Spleen (tissue), 11 donors: ENCODE results near the gene CCL11. TPM values are rescaled to one million over a fixed set of nuclear protein-coding genes. Genes with fewer than 3 reads are reported as not detected.

ENCODE experiments used
- DNase-seq: peaks from one replicate; pipeline ENCODE4 v3.0.0-alpha.2; 2020
- H3K27ac ChIP-seq, 8 donors: fragments of 200-600 bp; sonication (generic) in 7 of 8; 1 replicate in 4 of 8; 2 replicates in 4 of 8; pipeline versions ENCODE4 v1.5.0 to v1.8.0; 2016 to 2021; ENCODE audit warnings: inconsistent platforms in 4 of 8, mild to moderate bottlenecking in 4 of 8, moderate library complexity in 1 of 8
- H3K27me3 ChIP-seq, 7 donors: fragments of 200-600 bp; sonication (generic) in 6 of 7; replicated peaks in 1 of 7; 1 replicate in 4 of 7; 2 replicates in 3 of 7; pipeline versions ENCODE4 v1.5.0 to v1.8.0; 2016 to 2021; ENCODE audit warnings: inconsistent platforms in 3 of 7, mild to moderate bottlenecking in 1 of 7
- H3K36me3 ChIP-seq, 6 donors: fragments of 200-600 bp; sonication (generic) in 5 of 6; 1 replicate in 4 of 6; 2 replicates in 2 of 6; pipeline versions ENCODE4 v1.5.0 to v1.8.0; 2016 to 2021; ENCODE audit warnings: inconsistent platforms in 2 of 6
- H3K4me1 ChIP-seq, 6 donors: fragments of 200-600 bp; sonication (generic) in 5 of 6; 1 replicate in 3 of 6; 2 replicates in 3 of 6; pipeline versions ENCODE4 v1.5.0 to v1.8.0; 2016 to 2021; ENCODE audit warnings: inconsistent platforms in 3 of 6
- H3K4me3 ChIP-seq, 8 donors: fragments of 200-600 bp; sonication (generic) in 7 of 8; 1 replicate in 4 of 8; 2 replicates in 4 of 8; pipeline versions ENCODE4 v1.5.0 to v1.8.0; 2016 to 2021; ENCODE audit warnings: inconsistent platforms in 4 of 8, mild to moderate bottlenecking in 4 of 8, moderate library complexity in 2 of 8
- H3K9me3 ChIP-seq, 8 donors: fragments of 200-600 bp; sonication (generic) in 7 of 8; 1 replicate in 4 of 8; 2 replicates in 4 of 8; pipeline versions ENCODE4 v1.5.0 to v1.8.0; 2016 to 2021; ENCODE audit warnings: inconsistent platforms in 4 of 8
- CTCF ChIP-seq, 11 experiments: fragments of 200-600 bp in 7 of 11; fragments of 450-650 bp in 4 of 11; sonication (generic) in 4 of 11; IDR thresholded peaks in 8 of 11; conservative IDR thresholded peaks in 3 of 11; 1 replicate in 7 of 11; 2 replicates in 4 of 11; pipeline versions ENCODE4 v1.4.0 to v1.8.0; 2016 to 2021; ENCODE audit warnings: antibody characterized with exemption in 11 of 11, inconsistent platforms in 4 of 11, mild to moderate bottlenecking in 1 of 11
- POLR2A ChIP-seq, 3 donors: fragments of 450-650 bp; IDR thresholded peaks; one replicate each; pipeline ENCODE4 v1.5.1; 2017; ENCODE audit warnings: antibody characterized with exemption in 3 of 3, mild to moderate bottlenecking in 1 of 3
- POLR2AphosphoS5 ChIP-seq, 3 donors: sonication (generic); formaldehyde crosslinking; IDR thresholded peaks; one replicate each; pipeline ENCODE4 v1.5.1; 2017; ENCODE audit warnings: antibody characterized with exemption in 3 of 3
- WGBS, 5 donors: extraction: QIAGEN DNeasy Blood & Tissue Kit in 3 of 5; methylation state at CpG; one replicate each; pipeline versions ENCODE4 v1.1.5 to v1.1.7; 2013 to 2018; 5-methylcytosine and 5-hydroxymethylcytosine counted together
- intact Hi-C: fragments of 100-400 bp; cut with DNase I; formaldehyde crosslinking; loops from one replicate; pipeline ENCODE4 v1.15.0; 2023; ENCODE audit warnings: low total_unique reads
- polyA plus RNA-seq, 3 donors: library from polyadenylated mRNA; stranded (reverse); fragments of 200-250 nt; gene quantifications; one replicate each; pipeline ENCODE4 v1.2.1, GENCODE V29; 2013
- total RNA-seq, 7 donors: library from RNA; depleted of rRNA in 3 of 7; stranded (reverse); fragments of >200 nt in 3 of 7; fragmentation: NEBNext Ultra II Directional in 4 of 7; extraction: Animal tissue kit (Norgen Biotek cat#: 25700) in 4 of 7; gene quantifications; one replicate each; pipeline versions ENCODE4 v1.1.0 to v1.2.1, GENCODE V29; 2016 to 2021
- donor health status: healthy with polysubstance abuse.
- donor health status: DM: no; HTN: no; CAD: no; lungs with moderate emphysema.
- donor health status: DM: no; HTN: no; CAD: no.
- donor health status: Bipolar disorder and iron deficiency.
- donor health status: healthy.
- donor health status: DM: no; HTN: no; CAD: no.
- donor health status: DM: yes; HTN: yes; CAD: no.

CCL11 gene
- total and polyA plus RNA-seq, 10 donors = 0.26 to 1.9 (median 0.60) TPM; not detected in 5

GRCh38 chr17:34308371-34308770, 22.8 kb downstream of the CCL11 start:
- Histone ChIP-seq H3K4me1 (peaks cover 0 to 25% (median 11%) of the 10 kb centered on the region in 6 donors), H3K27ac (no peak overlapping the region), H3K4me3 (no peak overlapping the region), H3K9me3 (no peaks in the 10 kb centered on the region), H3K36me3 (no peaks in the 10 kb centered on the region), H3K27me3 (peaks cover 0 to 9% (median 0%) of the 10 kb centered on the region in 7 donors)
- intact Hi-C loops = loop anchor here (5.0 kb wide), 1 partner anchor 106 kb away; no protein-coding TSS in a partner anchor
- TF ChIP-seq POLR2A (IDR thresholded peaks at IDR 0.05) (no peak), CTCF (IDR thresholded peaks at IDR 0.05 in 8 of 11, conservative IDR thresholded peaks at IDR 0.05 in 3 of 11) (no peak), POLR2AphosphoS5 (IDR thresholded peaks at IDR 0.05) (no peak)
- DNase-seq = no peak

DNA sequence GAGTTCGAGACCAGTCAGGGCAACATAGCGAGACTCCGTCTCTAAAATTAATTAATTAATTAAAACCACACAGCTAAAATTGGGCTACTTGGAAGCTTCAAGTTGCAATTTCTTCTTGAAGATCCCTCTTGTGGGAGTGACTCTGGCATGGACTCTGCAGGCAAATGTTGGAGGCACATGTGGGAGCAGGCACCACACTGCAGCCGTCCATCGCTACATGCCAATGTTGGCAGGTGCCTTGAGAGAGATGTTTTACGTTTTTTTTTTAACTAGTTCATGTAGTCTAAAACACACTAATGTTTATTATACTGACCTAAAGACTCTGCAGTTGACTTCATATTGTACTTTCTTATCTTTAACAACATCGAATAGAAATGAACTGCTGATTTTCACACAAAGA, 25.7 kb downstream of the CCL11 start:
- intact Hi-C loops = no loop called here
- peaks cover 0 to 9% (median 0%) of the 10 kb centered on the region in 7 donors for H3K27me3 ChIP-seq
- H3K4me3 ChIP-seq = no peak overlapping the region
- H3K36me3 ChIP-seq = no peaks in the 10 kb centered on the region
- peak overlapping the region in 1 of 8 donors; percentile 53 for H3K27ac ChIP-seq
- DNase-seq = no peak
- WGBS, 5 donors = 75 to 87% (median 81%) methylated on average over 7 of the region's 7 CpGs
- no peaks in the 10 kb centered on the region for H3K9me3 ChIP-seq
- no peak for TF ChIP-seq CTCF (IDR thresholded peaks at IDR 0.05 in 8 of 11, conservative IDR thresholded peaks at IDR 0.05 in 3 of 11)
- no peak for TF ChIP-seq POLR2AphosphoS5 (IDR thresholded peaks at IDR 0.05)
- peaks cover 0 to 37% (median 24%) of the 10 kb centered on the region in 6 donors for H3K4me1 ChIP-seq

- 54 to 73% (median 56%) methylated on average over 5 of the region's 5 CpGs for whole genome bisulfite sequencing, 5 donors
- H3K27me3 ChIP-seq = peaks cover 0 to 9% (median 0%) of the 10 kb centered on the region in 7 donors
- no peak for DNase-seq
- H3K9me3 ChIP-seq = no peaks in the 10 kb centered on the region
- TF ChIP-seq POLR2A (IDR thresholded peaks at IDR 0.05) (no peak), CTCF (IDR thresholded peaks at IDR 0.05 in 8 of 11, conservative IDR thresholded peaks at IDR 0.05 in 3 of 11) (no peak), POLR2AphosphoS5 (IDR thresholded peaks at IDR 0.05) (no peak)
- peaks cover 0 to 31% (median 20%) of the 10 kb centered on the region in 6 donors for H3K4me1 ChIP-seq
- no peak overlapping the region for H3K4me3 ChIP-seq
- H3K27ac ChIP-seq = peak overlapping the region in 5 of 8 donors; percentile 13 to 73 (median 53)
- H3K36me3 ChIP-seq = no peaks in the 10 kb centered on the region
- intact Hi-C loops = no loop called here
These were observed 26.5 kb downstream of the CCL11 start for GRCh38 chr17:34312080-34312479.

DNA sequence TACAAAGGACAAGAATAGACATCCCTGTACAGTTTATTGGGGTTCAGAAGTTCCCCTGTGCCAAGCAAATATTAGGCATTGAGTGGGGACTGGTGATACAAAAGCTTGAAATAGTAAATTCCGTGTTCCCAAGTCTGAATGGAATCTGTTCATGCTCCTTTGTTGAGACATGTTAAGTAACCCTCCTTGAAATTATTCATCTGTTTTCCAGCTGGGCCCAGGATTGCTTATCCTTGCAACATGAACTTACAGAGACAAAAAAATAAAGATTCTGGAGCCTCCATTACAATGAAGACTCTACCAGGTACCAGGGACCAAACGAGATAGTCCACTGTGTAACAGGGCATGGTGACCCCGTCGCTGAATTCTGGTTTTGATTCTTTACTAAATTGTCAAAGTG, 27.6 kb downstream of the CCL11 start:
- peak overlapping the region in 4 of 8 donors; percentile 49 to 73 (median 60) for H3K27ac ChIP-seq
- intact Hi-C loops = no loop called here
- 82 to 92% (median 91%) methylated on average over 4 of the region's 4 CpGs for WGBS, 5 donors

More for the DNA sequence above, 27.6 kb downstream of the CCL11 start:
- H3K9me3 ChIP-seq = no peaks in the 10 kb centered on the region
- DNase-seq = no peak
- H3K27me3 ChIP-seq = peaks cover 0 to 9% (median 0%) of the 10 kb centered on the region in 7 donors
- H3K4me1 ChIP-seq = peaks cover 0 to 22% (median 15%) of the 10 kb centered on the region in 6 donors
- H3K4me3 ChIP-seq = no peak overlapping the region
- no peak for TF ChIP-seq POLR2AphosphoS5 (IDR thresholded peaks at IDR 0.05)
- TF ChIP-seq CTCF (IDR thresholded peaks at IDR 0.05 in 8 of 11, conservative IDR thresholded peaks at IDR 0.05 in 3 of 11) = no peak
- no peak for TF ChIP-seq POLR2A (IDR thresholded peaks at IDR 0.05)
- H3K36me3 ChIP-seq = no peaks in the 10 kb centered on the region
